ENCODE data around the gene UBTD1. TPM values are rescaled to one million over a fixed set of nuclear protein-coding genes. Genes with fewer than 3 reads are reported as not detected.

Gene UBTD1
- 14.8 TPM for polyA plus RNA-seq (2013, experiment 1 of 2)
- polyA plus RNA-seq (2013, experiment 2 of 2): 13.8 TPM

- peaks cover 3 to 18% (median 12%) of the 10 kb centered on the region in 3 experiments for H3K27me3 ChIP-seq (ENCODE audit: control insufficient read depth in 3 of 3, insufficient read depth in 3 of 3, low read depth in 1 of 3, low read length in 3 of 3)
- no peak within 1 kb of the TSS for H4K91ac ChIP-seq (ENCODE audit: low read depth, low read length, poor library complexity)
- H3K23ac ChIP-seq (ENCODE audit: low read depth, low read length, poor library complexity): peak within 1 kb of the TSS; percentile 94
- no peak within 1 kb of the TSS for H4K8ac ChIP-seq (ENCODE audit: low read depth, low read length)
- H3K79me1 ChIP-seq (ENCODE audit: low read depth, low read length): peaks cover 8% of the 10 kb centered on the region
- peak within 1 kb of the TSS; percentile 54 for H3K4ac ChIP-seq (ENCODE audit: low read length)
- H2BK5ac ChIP-seq (ENCODE audit: low read length): peak within 1 kb of the TSS; percentile 46
- no peak within 1 kb of the TSS for H2BK12ac ChIP-seq (ENCODE audit: low read length)
- peak within 1 kb of the TSS; percentile 99 for H3K18ac ChIP-seq (ENCODE audit: low read length)
- DNase-seq (ENCODE audit: low spot score): peak; percentile 49
- H2BK15ac ChIP-seq (ENCODE audit: low read length): peak within 1 kb of the TSS; percentile 70
- H2AK5ac ChIP-seq (ENCODE audit: low read depth, low read length): no peak within 1 kb of the TSS
- H3K9me3 ChIP-seq (replicated peaks in 1 of 2; ENCODE audit: control insufficient read depth in 2 of 2, insufficient read depth in 1 of 2, low read depth in 1 of 2, low read length in 2 of 2): no peaks in the 10 kb centered on the region
- H2BK120ac ChIP-seq (ENCODE audit: low read depth, low read length): no peak within 1 kb of the TSS
- H3K9ac ChIP-seq (ENCODE audit: low read depth, low read length, poor library complexity): peak within 1 kb of the TSS; percentile 96
- peak within 1 kb of the TSS; percentile 71 to 95 for H3K4me3 ChIP-seq (ENCODE audit: low read length in 2 of 2)
- H3K4me1 ChIP-seq (ENCODE audit: control insufficient read depth in 2 of 2, insufficient read depth in 1 of 2, low read depth in 1 of 2, low read length in 2 of 2): peaks cover 9 to 15% of the 10 kb centered on the region in 2 donors
- H3K36me3 ChIP-seq (replicated peaks in 1 of 2; ENCODE audit: control insufficient read depth in 2 of 2, insufficient read depth in 2 of 2, low read length in 2 of 2): peaks cover 1 to 10% of the 10 kb centered on the region in 2 donors
- WGBS, 2 donors (ENCODE audit: extremely low coverage in 2 of 2, insufficient read length in 2 of 2, insufficient replicate concordance in 1 of 2): no CpG with 5 or more reads among the region's 66 CpGs
- H3K4me2 ChIP-seq (ENCODE audit: insufficient read depth, low read length, poor library complexity, severe bottlenecking): peak within 1 kb of the TSS; percentile 95
- H2AFZ ChIP-seq (ENCODE audit: low read length): peak within 1 kb of the TSS; percentile 81
- peak within 1 kb of the TSS; percentile 92 for H3K14ac ChIP-seq (ENCODE audit: low read length)
- peak within 1 kb of the TSS; percentile 95 for H3K27ac ChIP-seq (replicated peaks; ENCODE audit: low read length)
Observed at GRCh38 chr10:97498841-97499560, at the start of gene UBTD1. Gene UBTD1 (plus strand): TSS chr10:97498924. CDS start chr10:97499204, 280 bp downstream.

- H3K27me3 ChIP-seq (ENCODE audit: control insufficient read depth in 3 of 3, insufficient read depth in 3 of 3, low read depth in 1 of 3, low read length in 3 of 3): no peaks in the 10 kb centered on the region
- H2BK12ac ChIP-seq (ENCODE audit: low read length): no peak overlapping the region
- no peak overlapping the region for H4K91ac ChIP-seq (ENCODE audit: low read depth, low read length, poor library complexity)
- H3K9ac ChIP-seq (ENCODE audit: low read depth, low read length, poor library complexity): no peak overlapping the region
- no peak overlapping the region for H3K23ac ChIP-seq (ENCODE audit: low read depth, low read length, poor library complexity)
- H4K8ac ChIP-seq (ENCODE audit: low read depth, low read length): no peak overlapping the region
- H3K27ac ChIP-seq (replicated peaks; ENCODE audit: low read length): no peak overlapping the region
- peaks cover 11% of the 10 kb centered on the region for H3K79me1 ChIP-seq (ENCODE audit: low read depth, low read length)
- H2BK5ac ChIP-seq (ENCODE audit: low read length): no peak overlapping the region
- WGBS, 2 donors (ENCODE audit: extremely low coverage in 2 of 2, insufficient read length in 2 of 2, insufficient replicate concordance in 1 of 2): no CpG with 5 or more reads among the region's 2 CpGs
- no peak overlapping the region for H3K18ac ChIP-seq (ENCODE audit: low read length)
- H2BK15ac ChIP-seq (ENCODE audit: low read length): no peak overlapping the region
- peaks cover 10 to 13% of the 10 kb centered on the region in 2 donors for H3K4me1 ChIP-seq (ENCODE audit: control insufficient read depth in 2 of 2, insufficient read depth in 1 of 2, low read depth in 1 of 2, low read length in 2 of 2)
- no peak overlapping the region for H2BK120ac ChIP-seq (ENCODE audit: low read depth, low read length)
- no peak overlapping the region for H3K4me2 ChIP-seq (ENCODE audit: insufficient read depth, low read length, poor library complexity, severe bottlenecking)
- no peak overlapping the region for H3K4me3 ChIP-seq (ENCODE audit: low read length in 2 of 2)
- no peak overlapping the region for H3K14ac ChIP-seq (ENCODE audit: low read length)
- H2AK5ac ChIP-seq (ENCODE audit: low read depth, low read length): no peak overlapping the region
- no peak overlapping the region for H3K4ac ChIP-seq (ENCODE audit: low read length)
- H2AFZ ChIP-seq (ENCODE audit: low read length): no peak overlapping the region
- no peaks in the 10 kb centered on the region for H3K9me3 ChIP-seq (replicated peaks in 1 of 2; ENCODE audit: control insufficient read depth in 2 of 2, insufficient read depth in 1 of 2, low read depth in 1 of 2, low read length in 2 of 2)
- peaks cover 26 to 64% of the 10 kb centered on the region in 2 donors for H3K36me3 ChIP-seq (replicated peaks in 1 of 2; ENCODE audit: control insufficient read depth in 2 of 2, insufficient read depth in 2 of 2, low read length in 2 of 2)
- DNase-seq (ENCODE audit: low spot score): no peak
Observed at GRCh38 chr10:97450828-97451227, 47.9 kb upstream of the UBTD1 start.

GRCh38 chr10:97451605-97452004, 47.1 kb upstream of the UBTD1 start:
- no CpG with 5 or more reads among the region's 17 CpGs for WGBS, 2 donors (ENCODE audit: extremely low coverage in 2 of 2, insufficient read length in 2 of 2, insufficient replicate concordance in 1 of 2)
- no peak overlapping the region for H2BK12ac ChIP-seq (ENCODE audit: low read length)
- H4K91ac ChIP-seq (ENCODE audit: low read depth, low read length, poor library complexity): no peak overlapping the region
- no peaks in the 10 kb centered on the region for H3K27me3 ChIP-seq (ENCODE audit: control insufficient read depth in 3 of 3, insufficient read depth in 3 of 3, low read depth in 1 of 3, low read length in 3 of 3)
- no peak overlapping the region for H2BK15ac ChIP-seq (ENCODE audit: low read length)
- H3K27ac ChIP-seq (replicated peaks; ENCODE audit: low read length): no peak overlapping the region
- no peak overlapping the region for H3K23ac ChIP-seq (ENCODE audit: low read depth, low read length, poor library complexity)
- peak overlapping the region; percentile 20 for H2BK5ac ChIP-seq (ENCODE audit: low read length)
- H3K14ac ChIP-seq (ENCODE audit: low read length): no peak overlapping the region
- no peak overlapping the region for H3K18ac ChIP-seq (ENCODE audit: low read length)
- H3K4ac ChIP-seq (ENCODE audit: low read length): no peak overlapping the region
- H3K4me1 ChIP-seq (ENCODE audit: control insufficient read depth in 2 of 2, insufficient read depth in 1 of 2, low read depth in 1 of 2, low read length in 2 of 2): peaks cover 10 to 13% of the 10 kb centered on the region in 2 donors
- H2AFZ ChIP-seq (ENCODE audit: low read length): no peak overlapping the region
- no peak overlapping the region for H3K4me3 ChIP-seq (ENCODE audit: low read length in 2 of 2)
- no peak overlapping the region for H2BK120ac ChIP-seq (ENCODE audit: low read depth, low read length)
- no peaks in the 10 kb centered on the region for H3K9me3 ChIP-seq (replicated peaks in 1 of 2; ENCODE audit: control insufficient read depth in 2 of 2, insufficient read depth in 1 of 2, low read depth in 1 of 2, low read length in 2 of 2)
- H4K8ac ChIP-seq (ENCODE audit: low read depth, low read length): no peak overlapping the region
- peaks cover 27 to 71% of the 10 kb centered on the region in 2 donors for H3K36me3 ChIP-seq (replicated peaks in 1 of 2; ENCODE audit: control insufficient read depth in 2 of 2, insufficient read depth in 2 of 2, low read length in 2 of 2)
- H3K9ac ChIP-seq (ENCODE audit: low read depth, low read length, poor library complexity): no peak overlapping the region
- peaks cover 11% of the 10 kb centered on the region for H3K79me1 ChIP-seq (ENCODE audit: low read depth, low read length)
- H3K4me2 ChIP-seq (ENCODE audit: insufficient read depth, low read length, poor library complexity, severe bottlenecking): no peak overlapping the region
- no peak overlapping the region for H2AK5ac ChIP-seq (ENCODE audit: low read depth, low read length)
- no peak for DNase-seq (ENCODE audit: low spot score)

- H2BK15ac ChIP-seq (ENCODE audit: low read length): no peak overlapping the region
- H3K4me1 ChIP-seq (ENCODE audit: control insufficient read depth in 2 of 2, insufficient read depth in 1 of 2, low read depth in 1 of 2, low read length in 2 of 2): peaks cover 7 to 13% of the 10 kb centered on the region in 2 donors
- no peak overlapping the region for H4K91ac ChIP-seq (ENCODE audit: low read depth, low read length, poor library complexity)
- H2BK120ac ChIP-seq (ENCODE audit: low read depth, low read length): no peak overlapping the region
- H3K36me3 ChIP-seq (replicated peaks in 1 of 2; ENCODE audit: control insufficient read depth in 2 of 2, insufficient read depth in 2 of 2, low read length in 2 of 2): peaks cover 34 to 77% of the 10 kb centered on the region in 2 donors
- no peak overlapping the region for H3K18ac ChIP-seq (ENCODE audit: low read length)
- no peak overlapping the region for H3K4ac ChIP-seq (ENCODE audit: low read length)
- no peak overlapping the region for H3K27ac ChIP-seq (replicated peaks; ENCODE audit: low read length)
- H3K4me3 ChIP-seq (ENCODE audit: low read length in 2 of 2): no peak overlapping the region
- no peak overlapping the region for H3K23ac ChIP-seq (ENCODE audit: low read depth, low read length, poor library complexity)
- H3K14ac ChIP-seq (ENCODE audit: low read length): no peak overlapping the region
- no peak overlapping the region for H3K4me2 ChIP-seq (ENCODE audit: insufficient read depth, low read length, poor library complexity, severe bottlenecking)
- no CpG with 5 or more reads among the region's 6 CpGs for WGBS, 2 donors (ENCODE audit: extremely low coverage in 2 of 2, insufficient read length in 2 of 2, insufficient replicate concordance in 1 of 2)
- no peak overlapping the region for H2BK5ac ChIP-seq (ENCODE audit: low read length)
- no peak for DNase-seq (ENCODE audit: low spot score)
- H4K8ac ChIP-seq (ENCODE audit: low read depth, low read length): no peak overlapping the region
- no peak overlapping the region for H2AFZ ChIP-seq (ENCODE audit: low read length)
- no peak overlapping the region for H2BK12ac ChIP-seq (ENCODE audit: low read length)
- H3K9ac ChIP-seq (ENCODE audit: low read depth, low read length, poor library complexity): no peak overlapping the region
- no peak overlapping the region for H2AK5ac ChIP-seq (ENCODE audit: low read depth, low read length)
- H3K9me3 ChIP-seq (replicated peaks in 1 of 2; ENCODE audit: control insufficient read depth in 2 of 2, insufficient read depth in 1 of 2, low read depth in 1 of 2, low read length in 2 of 2): no peaks in the 10 kb centered on the region
- no peaks in the 10 kb centered on the region for H3K27me3 ChIP-seq (ENCODE audit: control insufficient read depth in 3 of 3, insufficient read depth in 3 of 3, low read depth in 1 of 3, low read length in 3 of 3)
- H3K79me1 ChIP-seq (ENCODE audit: low read depth, low read length): peaks cover 10% of the 10 kb centered on the region
Observed at GRCh38 chr10:97452352-97452751, 46.4 kb upstream of the UBTD1 start.
